HG03196 (cell line): ENCODE data around the gene CRMP1.

Experiments
- ATAC-seq: cut with Tn5 transposase; IDR thresholded peaks from one replicate; pipeline ENCODE4 v1.9.1; 2021; ENCODE audit not compliant: unreplicated experiment

Gene CRMP1

DNA sequence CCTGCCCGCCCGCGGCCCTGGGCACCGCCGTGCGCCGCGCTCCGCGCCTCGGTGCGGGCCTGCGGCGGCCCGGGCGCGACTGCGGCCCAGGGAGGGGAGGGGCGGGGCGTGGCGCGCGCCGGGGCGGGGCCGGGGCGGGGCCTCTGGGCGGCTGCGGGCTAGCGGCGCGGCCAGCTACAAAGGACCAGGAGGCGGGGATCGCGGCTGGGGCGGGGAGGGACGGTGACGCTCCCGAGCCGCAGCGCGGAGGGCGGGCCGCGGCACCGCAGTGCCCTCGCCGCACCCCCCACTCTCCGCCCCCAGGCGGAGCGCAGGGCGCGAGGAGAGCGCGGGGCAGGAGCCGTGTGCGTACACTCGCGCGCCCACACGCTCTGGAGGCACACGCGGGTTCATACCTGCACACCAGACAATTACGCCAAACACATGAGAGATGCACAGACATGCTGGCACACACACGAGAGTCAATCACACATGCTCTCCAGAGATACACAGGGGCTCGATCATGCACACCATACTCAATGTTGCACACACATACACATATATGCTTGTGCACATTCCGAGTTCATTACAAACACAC, at the start of gene CRMP1:
Gene CRMP1 (minus strand): TSS at position 83 of the 577 bp plus-strand sequence. CDS start 117 bp downstream, outside the sequence.
- ATAC-seq: no peak

DNA sequence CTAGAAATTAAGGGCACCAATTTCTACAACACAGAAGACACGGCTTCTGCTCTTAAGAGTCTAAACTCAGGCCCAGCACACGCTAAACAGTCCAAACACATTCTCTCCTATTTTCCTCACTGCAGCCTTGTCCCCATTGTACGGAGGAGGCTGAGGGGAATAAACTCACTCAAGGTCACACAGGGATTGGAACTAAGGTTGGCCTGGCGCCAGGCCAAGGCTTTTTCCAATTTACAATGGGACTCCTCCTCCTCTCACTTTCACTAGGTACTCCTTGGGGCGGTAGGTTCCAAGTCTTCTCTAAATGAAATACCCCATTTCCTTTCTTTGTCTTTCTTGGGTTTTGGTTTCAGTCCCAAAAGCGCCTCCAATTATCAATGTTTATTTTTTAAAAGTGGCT, 48.7 kb upstream of the CRMP1 start:
- ATAC-seq: no peak

DNA sequence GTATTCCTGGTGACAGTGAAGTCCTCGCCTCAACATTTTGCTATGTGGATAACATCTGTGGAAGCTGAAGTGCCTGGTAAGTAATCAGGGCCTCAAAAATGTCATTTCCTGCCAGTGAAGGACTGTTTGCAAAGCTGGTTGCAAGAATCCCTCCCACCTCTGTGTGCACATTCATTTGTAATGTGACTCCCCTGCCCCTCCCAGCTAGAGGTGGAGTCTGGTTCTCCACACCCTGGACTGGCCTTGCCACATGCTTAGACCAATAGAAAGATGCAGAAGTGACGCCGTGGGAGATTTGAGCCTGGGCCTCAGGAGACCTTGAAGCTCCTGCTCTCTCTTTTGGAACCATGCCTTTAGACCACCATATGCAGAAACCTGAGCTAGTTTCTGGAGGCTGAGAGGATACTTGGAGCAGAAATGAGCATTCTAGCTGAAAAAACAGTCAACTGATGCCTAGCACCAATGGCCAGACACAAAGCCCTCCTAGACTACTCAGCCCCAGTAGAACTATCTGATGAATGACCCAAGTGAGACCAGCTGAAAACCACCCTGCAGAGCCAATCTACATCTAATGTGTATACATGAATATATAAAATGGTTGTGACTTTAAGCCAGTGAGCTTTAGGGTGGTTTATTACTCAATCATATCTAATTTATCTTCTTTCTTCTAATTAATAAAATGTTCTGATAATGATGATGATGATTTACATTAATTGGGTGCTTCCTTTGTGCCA, 47.8 kb upstream of the CRMP1 start:
- ATAC-seq: no peak

DNA sequence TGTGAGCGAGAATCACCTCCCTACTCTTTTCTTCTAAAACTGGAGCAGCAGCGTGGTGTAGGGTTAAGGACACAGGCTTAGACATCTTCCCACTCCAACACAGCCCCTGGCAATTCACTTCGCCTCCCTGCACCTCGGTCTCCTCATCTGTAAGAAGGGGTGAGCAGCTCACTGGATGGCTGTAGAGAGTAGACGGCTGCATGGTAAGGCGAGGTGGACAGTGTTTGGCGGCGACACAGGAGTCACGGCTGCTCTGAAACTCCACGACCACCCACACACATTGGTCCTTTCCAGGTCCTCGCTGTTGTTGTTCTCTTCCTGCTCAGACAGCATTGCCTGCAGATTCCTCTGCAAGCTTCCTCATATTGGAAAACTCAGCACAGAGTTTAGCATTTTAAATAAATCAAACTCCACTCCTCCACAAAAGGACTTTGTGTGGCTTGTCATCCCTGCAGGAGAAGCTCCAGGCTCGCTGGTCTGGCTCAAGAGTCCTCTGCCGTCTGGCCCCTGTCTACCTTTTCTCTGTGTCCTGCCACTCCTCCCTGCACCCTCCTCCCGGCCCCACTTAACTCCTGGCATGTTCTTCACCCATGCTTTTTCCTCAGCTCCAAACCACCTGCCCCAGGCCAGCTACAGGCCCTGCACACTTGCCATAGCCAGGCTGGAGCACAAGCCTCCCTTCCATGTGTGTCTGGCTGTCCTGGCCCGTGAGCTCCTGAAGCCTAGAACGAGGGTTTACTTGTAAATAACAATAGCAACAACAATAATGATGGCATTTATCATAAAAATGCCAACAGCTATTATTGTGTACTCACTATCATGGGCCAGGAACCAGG, 41.3 kb upstream of the CRMP1 start:
- ATAC-seq: no peak

DNA sequence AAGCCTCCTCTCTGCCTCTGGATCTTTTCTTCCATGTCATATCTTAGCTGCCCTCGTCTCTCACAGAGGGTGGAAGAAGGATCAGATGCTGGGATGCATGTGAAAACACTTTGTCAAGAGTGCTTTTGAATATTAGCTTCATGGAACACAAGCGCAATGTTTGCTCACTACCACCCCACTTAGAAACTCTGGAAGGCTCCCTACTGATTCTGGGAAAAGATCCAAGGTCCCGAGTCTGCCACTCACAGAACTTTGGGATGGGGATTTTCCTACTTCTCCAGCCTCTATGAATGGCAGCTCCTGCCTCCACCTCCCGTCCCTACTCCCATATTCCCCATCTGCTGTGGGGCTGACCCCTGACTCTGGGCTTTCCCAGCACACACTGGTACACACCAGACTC, 40.2 kb upstream of the CRMP1 start:
- no peak for ATAC-seq

DNA sequence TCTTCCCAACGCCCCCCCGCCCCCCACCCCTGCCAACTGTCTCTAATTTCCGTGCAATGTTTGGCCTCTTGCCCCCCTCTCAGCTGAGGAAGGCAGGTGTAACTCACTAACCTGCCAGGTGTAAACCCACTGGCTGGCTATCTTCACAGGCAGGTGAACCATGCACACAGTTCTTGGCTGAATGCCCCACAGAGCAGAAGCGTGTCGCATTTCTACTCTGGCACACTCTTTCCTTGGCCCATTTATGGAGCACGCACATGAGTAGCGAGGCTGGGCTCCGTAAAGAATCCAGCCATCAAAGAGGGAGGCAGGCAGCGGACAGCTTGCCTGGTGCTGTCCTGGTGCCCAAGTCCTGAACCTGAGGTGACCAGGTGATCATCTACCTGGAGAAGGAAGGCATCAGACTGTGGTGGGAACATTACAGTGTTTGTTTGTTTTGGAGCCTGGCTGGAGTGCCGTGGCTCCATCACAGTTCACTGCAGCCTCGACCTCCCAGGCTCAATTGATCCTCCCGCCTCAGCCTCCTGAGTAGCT, 39.2 kb upstream of the CRMP1 start:
- ATAC-seq: no peak

DNA sequence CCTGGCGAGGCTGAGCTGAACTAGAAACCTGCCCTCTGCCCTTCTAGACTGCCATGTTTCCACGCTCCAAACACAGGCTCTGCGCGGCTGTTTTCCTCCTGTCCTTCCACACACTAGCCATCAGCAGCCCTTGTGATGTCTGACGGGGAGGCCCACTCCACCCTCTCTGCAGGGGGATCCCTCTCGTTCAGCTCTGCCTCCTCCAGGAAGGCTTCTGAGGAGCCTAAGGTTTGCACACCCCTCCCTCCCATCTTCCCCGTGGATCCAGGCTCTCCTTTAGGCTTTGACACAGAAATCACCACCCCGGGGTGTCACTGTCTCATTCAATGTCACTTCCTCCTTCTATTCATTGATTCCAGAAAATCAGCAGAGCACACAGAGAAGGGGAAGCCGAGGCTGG, 38.6 kb upstream of the CRMP1 start:
- no peak for ATAC-seq

DNA sequence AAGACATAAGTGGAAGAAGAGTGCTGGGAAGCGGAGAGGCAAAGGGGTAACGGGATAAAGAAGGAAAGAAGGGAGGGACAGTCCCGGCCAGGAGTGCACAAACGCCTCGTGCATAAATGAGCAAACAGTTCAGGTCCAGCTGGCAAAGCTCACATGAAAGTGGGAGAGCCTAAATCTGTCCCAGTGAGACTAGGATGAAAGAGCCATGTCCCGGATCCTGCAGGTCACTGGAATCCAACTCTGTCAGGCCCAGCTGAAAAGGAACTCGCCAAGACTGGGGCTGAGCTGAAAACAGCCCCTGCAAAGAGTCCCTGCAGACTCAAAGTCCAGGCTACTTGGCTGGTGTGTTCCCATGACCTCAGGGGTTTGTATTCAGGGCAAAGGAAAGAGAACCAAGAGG, 38.0 kb upstream of the CRMP1 start:
- ATAC-seq: no peak

DNA sequence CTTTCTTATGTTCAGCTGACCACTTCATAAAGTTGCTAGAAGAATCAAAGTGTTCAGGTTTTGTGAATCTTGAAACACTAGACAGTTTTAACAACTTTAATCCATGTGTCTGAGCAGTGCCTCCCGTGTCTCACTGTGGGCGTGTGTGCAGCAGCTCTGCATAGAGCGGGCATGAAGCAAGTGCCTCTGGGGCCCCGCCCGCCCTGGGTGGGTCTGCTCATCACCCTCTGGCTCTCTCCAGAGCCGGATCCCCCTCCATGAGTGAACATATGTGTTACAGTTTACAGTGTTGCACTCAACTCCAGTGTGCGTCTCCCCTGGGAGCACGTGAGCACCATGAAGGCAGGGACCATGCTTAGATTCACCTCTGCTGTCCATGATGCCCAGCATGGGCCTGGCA, 37.6 kb upstream of the CRMP1 start:
- ATAC-seq: no peak

DNA sequence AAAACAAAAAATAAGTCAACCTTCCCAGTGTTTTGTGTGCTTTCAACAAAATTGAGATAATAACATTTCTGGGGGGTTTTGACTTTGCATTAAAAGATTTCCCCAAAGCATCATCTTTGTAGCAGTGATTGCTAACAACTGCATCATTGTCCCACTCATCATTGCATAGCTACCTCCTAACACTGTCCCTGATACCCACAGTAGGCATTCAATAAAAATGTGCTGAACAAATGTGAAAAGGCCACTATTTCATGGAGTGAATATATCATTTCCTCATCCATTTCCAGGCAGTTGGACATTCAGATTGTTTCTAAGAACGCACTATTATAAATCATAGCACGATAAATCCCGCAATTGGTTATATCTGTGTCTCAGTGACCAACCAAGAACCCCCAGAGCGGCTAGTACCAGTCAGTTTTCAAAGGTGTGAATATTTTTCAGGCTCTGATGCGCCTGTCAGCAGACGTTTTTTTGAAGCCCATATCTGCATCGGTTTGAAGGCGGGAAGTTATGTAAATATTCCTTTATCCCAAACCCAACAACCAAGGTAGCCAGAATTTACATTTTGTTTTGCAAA, 36.0 kb upstream of the CRMP1 start:
- ATAC-seq: no peak

DNA sequence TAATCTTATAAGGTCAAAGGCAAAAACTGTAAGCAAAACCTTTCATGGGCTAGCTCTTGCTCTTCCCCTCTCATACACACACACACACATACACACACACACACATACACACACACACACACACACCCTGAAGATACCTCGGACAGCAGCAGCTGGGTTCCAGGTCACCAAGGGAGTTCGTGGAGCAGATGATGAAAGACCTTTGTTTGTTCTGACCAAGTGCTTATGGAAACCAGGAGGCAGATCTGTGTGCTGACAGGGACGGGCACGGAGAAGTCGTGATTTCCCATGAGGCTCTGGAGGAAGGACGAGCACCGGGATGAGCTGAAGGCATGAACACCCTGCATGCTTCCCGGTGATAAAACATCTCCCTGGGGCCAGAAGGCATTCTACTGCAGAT, 35.4 kb upstream of the CRMP1 start:
- no peak for ATAC-seq

DNA sequence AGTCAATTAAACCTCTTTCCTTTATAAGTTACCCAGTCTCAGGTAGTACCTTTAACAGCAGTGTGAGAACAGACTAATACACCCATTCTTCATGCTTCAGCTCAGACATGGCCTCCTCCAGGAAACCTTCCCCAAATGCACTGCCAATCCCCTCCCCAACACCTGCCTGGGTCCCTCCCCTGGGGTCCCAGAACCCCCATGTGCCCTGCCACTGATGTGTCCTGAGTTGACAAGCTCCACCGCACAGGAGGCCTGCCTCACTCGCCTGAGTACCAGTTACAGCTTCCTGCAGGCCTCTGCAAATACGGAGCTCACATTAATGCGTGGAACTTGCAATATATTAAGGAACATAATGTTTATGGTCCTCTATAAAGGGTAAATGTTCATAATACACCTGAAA, 34.9 kb upstream of the CRMP1 start:
- ATAC-seq: no peak

DNA sequence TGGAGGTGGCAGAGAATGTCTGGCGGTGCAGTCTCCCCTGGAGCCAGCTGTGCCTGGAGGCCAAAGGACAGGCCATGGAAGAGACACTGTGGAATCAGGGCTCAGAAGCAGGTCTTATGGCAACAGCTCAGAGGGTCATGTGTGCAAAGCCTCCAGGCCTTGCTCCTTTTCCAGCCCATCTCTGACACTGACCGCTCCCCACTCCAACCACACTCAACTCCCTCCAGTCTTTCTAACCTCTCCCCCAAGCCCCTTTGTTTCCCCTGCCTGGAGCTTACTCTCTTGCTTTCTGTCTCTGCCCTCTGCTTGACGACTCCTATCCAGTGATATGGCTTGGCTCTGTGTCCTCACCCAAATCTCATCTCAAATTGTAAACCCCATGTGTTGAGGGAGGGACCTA, 34.2 kb upstream of the CRMP1 start:
- ATAC-seq: no peak

DNA sequence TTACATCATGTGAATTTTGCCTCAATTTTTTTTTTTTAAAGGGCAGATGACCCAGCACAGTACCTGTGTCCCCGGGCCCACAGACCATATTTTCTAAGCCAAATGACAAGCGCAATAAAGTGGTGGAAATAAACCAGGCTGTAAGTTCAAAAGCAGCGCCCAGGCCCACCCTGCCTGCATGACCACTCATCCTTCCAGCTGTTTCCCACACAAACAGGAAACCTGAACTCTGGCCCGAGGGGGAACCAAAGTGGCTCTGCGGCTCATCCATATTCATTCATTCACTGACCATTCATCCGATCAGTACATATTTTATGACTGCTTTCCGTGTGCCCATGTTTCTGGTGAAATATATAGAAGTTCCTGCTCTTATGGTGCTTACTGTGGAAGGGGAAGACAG, 33.7 kb upstream of the CRMP1 start:
- no peak for ATAC-seq

DNA sequence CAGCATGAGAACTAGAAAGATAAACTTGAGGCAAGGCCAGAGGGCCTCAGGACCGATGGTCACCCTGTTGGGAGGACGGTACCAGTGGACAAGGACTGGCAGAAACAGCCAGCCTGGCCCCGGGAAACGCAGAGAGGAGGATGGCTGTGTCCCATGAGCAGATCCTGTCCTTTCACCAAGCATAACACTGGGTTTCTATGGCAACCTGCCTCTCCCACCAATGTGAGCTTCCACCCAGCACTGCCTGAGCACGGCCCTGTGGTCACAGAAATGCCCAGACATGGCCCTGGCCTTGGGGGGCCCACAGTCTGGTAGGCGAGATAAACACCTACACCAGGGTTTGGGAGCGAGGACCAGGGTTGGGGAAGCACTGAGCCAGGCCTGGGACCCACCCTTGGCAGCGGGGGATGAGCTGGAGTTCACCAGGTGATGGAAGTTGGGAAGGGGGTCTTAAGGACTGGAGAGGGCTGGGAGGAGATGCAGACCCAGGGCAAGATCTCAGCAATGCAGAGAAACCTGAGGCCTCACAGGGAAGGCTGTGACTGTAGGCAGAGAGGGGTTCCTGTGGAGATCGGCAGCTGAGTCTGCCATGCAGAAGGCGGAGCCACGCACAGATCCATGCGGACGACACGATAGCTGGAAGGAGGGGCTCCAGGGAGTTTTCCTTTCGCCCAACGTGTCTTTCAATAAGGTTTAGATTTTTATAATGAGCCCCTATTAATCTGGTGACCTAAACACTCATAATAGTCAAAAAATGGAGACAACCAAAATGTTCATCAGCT, 32.7 kb upstream of the CRMP1 start:
- no peak for ATAC-seq

DNA sequence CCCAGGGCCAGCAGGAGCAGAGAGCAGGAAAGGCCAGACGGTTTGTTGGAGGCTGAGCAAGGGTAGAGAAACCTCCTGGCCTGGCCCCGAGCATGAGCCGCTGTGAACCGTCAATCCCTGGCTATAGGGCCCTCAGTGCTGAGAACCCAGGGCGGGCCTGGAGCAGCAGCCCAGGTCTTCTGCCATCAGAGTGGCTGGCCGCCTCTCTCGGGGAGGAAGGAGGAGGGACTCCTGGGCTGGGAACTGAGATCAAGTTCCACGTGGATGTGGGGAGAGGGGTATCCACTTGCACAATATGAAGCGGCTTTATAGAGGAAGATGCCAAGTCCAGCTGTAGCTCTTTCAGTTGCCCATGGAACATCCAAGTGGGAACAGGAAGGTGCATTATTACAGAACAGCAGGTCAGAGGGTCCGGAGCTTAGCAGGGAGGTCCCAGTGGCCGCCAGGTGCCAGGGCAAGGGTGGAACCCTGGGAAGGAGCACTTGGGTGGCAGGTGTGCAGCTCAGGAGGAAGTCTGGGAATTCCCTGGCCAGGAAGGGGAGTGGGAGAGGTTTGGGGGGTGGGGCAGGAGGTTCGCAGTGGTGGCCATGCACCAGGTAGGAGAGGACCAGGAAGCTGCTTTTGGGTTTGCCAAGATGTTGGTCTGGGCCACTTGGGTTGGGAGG, 31.7 kb upstream of the CRMP1 start:
- no peak for ATAC-seq

DNA sequence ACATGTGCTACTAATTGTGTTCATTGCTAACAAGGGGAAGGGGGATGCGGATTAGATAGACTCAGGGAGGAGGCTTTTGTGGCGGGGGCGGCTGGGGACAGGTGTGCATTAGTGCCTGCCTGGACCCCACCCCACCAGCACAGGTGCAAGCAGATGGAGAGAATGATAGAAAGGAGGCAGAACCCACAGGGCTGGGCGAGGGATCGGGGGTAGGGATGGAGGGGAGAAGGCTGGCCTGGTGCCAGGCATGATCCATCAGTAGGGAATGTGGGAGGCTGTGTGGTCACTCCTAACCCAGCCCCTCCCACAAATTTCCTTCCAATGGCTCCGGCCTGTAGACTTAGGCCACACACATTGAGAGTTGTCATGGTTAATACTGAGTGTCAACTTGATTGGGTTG, 30.5 kb upstream of the CRMP1 start:
- ATAC-seq: no peak

DNA sequence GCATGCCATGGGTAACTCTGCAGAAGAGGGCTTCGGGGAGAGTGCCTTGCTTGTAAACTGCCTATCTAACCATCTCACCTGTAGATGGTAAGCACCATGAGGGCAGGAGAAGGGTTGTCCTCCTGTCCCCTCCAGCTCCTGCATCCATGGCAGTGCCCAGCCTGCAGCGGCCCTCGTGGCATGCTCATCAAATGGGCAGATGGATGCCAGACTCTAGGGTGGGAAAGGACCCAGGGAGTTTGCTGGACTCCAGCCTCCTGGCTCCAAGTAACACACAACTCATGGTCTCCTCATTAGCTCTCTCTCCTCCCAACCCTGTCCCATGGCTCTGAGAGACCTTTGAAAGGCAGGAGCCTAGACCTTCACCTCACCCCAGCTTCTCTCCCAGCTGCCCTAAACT, 29.7 kb upstream of the CRMP1 start:
- no peak for ATAC-seq

DNA sequence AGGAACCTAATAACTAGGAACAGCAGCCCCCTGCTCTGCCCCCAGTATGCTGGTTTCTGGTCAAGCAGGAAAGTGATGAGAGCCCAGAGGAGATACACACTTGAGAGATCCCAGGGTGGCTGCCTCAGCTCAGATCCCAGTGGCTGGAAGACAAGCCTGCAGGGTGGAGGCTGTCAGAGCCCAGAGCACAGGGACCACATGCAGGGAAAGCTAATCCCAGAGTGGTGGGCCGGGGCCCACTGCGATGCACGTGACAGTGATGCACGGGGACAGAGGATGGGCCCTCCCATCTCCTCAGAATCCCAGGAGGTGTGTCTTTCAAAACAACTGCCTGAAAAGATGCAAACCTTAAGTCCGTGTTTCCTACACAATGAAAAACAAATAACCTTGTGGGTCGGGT, 29.1 kb upstream of the CRMP1 start:
- ATAC-seq: no peak
